Activated T-cell treated with anti-CD3 and anti-CD28 coated beads, Interleukin-2, amount 50 U/mL, for 72 hours (primary cell): ENCODE results near the gene NPR3. TPM values are rescaled to one million over a fixed set of nuclear protein-coding genes. Genes with fewer than 3 reads are reported as not detected.

Source experiments
- ATAC-seq, 2 donors: fragments of 150-1000 bp; cut with Tn5 transposase; replicated peaks in 1 of 2; 2 replicates each; pipeline ENCODE4 v1.10.0; 2021; ENCODE audit warnings: moderate library complexity in 2 of 2, mild to moderate bottlenecking in 1 of 2
- DNase-seq, 2 donors: peaks; one replicate each; pipeline ENCODE4 v3.0.0; 2021 to 2022; ENCODE audit warnings: mixed read lengths in 1 of 2
- H3K27ac Mint-ChIP-seq: one replicate; pipeline ENCODE4 v1.8.0; 2022; ENCODE audit warnings: mild to moderate bottlenecking, moderate library complexity, mixed read lengths
- H3K27me3 Mint-ChIP-seq: one replicate; pipeline ENCODE4 v1.8.0; 2022; ENCODE audit warnings: low read depth, mixed read lengths
- H3K36me3 Mint-ChIP-seq, 2 donors: one replicate each; pipeline ENCODE4 v1.8.0; 2022; ENCODE audit warnings: mixed read lengths in 2 of 2, mild to moderate bottlenecking in 1 of 2; ENCODE audit not compliant: insufficient read depth in 2 of 2
- H3K4me1 Mint-ChIP-seq: one replicate; pipeline ENCODE4 v1.8.0; 2022; ENCODE audit warnings: low read depth, mixed read lengths
- H3K4me3 Mint-ChIP-seq, 2 donors: one replicate each; pipeline ENCODE4 v1.8.0; 2022; ENCODE audit warnings: mild to moderate bottlenecking in 2 of 2, mixed read lengths in 2 of 2, moderate library complexity in 2 of 2
- H3K9me3 Mint-ChIP-seq, 2 donors: one replicate each; pipeline ENCODE4 v1.8.0; 2022; ENCODE audit warnings: mixed read lengths in 2 of 2
- total RNA-seq, 2 donors: library from RNA; stranded (reverse); gene quantifications; one replicate each; pipeline ENCODE4 v1.2.3, GENCODE V29; 2022

Gene NPR3
- total RNA-seq, 2 donors from 2014 or later, result 0.24 to 0.25 TPM

DNA sequence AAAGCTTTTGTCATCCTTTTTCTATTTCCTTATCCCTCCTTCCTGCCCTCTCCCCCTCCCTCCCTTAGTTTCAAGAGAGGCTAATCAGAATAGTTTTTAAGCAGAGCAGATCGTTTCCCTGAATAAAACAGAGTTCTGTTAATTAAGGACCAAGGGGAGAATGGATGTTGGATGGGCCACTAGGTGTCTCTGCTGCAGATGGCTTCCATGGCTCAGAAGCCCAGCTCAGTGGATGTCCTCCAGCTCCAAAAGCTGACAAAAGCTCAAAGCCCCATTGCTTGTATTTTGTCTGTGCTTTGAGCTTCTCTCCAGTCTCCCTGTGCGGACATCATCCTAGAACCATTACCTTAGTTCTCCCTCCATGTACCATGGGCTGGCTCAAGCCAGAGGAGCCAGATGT is 21.0 kb upstream of the NPR3 start:
- H3K9me3 Mint-ChIP-seq, result peaks cover 3 to 5% of the 10 kb centered on the region in 2 donors
- ATAC-seq, result no peak
- peaks cover 12% of the 10 kb centered on the region for H3K27me3 Mint-ChIP-seq

DNA sequence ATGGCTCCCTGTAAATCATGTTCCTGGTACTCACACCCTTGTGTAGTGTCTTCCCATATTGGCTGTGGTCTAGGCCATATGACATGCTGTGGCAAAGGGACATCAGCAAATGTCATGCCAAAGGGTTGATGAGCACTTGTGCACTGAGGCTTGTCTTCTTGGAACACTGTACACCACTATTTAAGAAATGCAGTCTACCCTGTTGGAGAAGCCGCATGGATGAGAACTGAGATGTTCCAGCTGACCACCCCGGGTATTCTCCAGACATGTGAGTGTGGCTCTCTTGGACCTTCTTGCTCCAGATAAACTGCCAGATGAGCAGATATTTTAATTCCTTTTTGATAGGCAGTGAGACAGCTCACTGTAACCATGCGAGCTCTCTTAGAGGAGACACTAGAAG is 20.5 kb upstream of the NPR3 start:
- Mint-ChIP-seq H3K4me3 (no peak overlapping the region), H3K27me3 (peaks cover 12% of the 10 kb centered on the region), H3K36me3 (peaks cover 2% of the 10 kb centered on the region in 2 donors), H3K4me1 (no peaks in the 10 kb centered on the region), H3K9me3 (peaks cover 4% of the 10 kb centered on the region in 2 donors), H3K27ac (no peak overlapping the region)
- DNase-seq (no peak), ATAC-seq (no peak)

More for the DNA sequence above, 21.0 kb upstream of the NPR3 start:
- H3K4me3 Mint-ChIP-seq, result no peak overlapping the region
- H3K36me3 Mint-ChIP-seq, result peaks cover 2% of the 10 kb centered on the region in 2 donors
- DNase-seq, result no peak
- no peaks in the 10 kb centered on the region for H3K4me1 Mint-ChIP-seq
- no peak overlapping the region for H3K27ac Mint-ChIP-seq

DNA sequence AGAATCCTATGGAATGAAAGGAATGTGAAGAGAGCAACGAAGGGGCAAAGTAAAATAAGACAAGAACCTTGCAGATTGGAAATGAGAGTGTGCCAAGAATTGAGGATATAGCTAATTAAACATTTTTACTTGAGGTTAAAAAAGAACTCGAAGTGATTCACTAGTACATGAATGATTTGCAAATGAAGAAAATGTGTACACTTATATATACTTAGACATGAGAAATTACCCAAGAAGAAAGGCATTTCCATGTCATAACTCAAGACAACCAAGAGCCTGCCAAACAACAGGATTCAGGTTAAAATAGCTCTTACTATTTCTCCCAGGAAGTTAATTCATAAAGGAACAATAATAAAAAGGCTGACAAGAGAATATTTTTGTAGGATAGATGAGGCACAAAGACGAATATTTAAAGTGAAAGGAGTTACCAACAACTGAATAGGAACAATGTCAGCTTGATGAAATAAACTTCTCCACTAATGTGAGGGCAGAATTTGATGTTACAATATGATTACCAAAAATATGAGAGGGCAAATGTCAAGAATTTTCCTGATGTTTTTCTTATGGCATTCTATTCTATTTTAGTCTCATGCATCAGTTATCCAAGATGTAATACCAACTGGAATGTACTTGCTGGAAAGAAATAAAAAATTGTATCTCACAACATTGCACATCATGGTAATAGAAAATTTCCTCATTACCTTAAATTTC is 18.9 kb upstream of the NPR3 start:
- DNase-seq, result no peak
- Mint-ChIP-seq H3K27ac (no peak overlapping the region), H3K9me3 (peaks cover 0 to 3% of the 10 kb centered on the region in 2 donors), H3K36me3 (no peaks in the 10 kb centered on the region), H3K4me1 (no peaks in the 10 kb centered on the region), H3K4me3 (no peak overlapping the region), H3K27me3 (peaks cover 12% of the 10 kb centered on the region)
- no peak for ATAC-seq

DNA sequence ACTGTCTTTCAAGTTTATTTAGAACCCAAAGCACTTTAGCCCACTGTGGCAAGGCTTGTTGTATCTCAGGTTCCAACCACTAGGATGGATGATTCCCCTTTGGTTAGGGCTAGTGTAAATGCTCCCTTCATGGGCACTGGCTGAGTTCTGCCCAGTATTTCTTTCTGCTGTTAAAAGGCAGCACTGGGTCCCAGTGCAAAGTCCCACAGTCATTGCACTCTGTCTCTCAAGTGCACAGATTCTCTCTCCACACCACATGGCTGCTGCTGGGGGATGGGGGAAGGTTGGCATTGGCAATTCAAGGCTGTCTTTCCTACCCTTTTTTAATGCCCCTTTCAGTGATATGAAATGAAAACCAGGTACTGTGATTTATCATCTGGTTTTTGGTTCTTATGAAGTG is 7.2 kb upstream of the NPR3 start:
- Mint-ChIP-seq H3K4me1 (peaks cover 2% of the 10 kb centered on the region), H3K9me3 (peaks cover 2 to 4% of the 10 kb centered on the region in 2 donors), H3K36me3 (peaks cover 0 to 4% of the 10 kb centered on the region in 2 donors), H3K4me3 (no peak overlapping the region), H3K27me3 (peaks cover 44% of the 10 kb centered on the region), H3K27ac (no peak overlapping the region)
- DNase-seq, result no peak
- no peak for ATAC-seq

DNA sequence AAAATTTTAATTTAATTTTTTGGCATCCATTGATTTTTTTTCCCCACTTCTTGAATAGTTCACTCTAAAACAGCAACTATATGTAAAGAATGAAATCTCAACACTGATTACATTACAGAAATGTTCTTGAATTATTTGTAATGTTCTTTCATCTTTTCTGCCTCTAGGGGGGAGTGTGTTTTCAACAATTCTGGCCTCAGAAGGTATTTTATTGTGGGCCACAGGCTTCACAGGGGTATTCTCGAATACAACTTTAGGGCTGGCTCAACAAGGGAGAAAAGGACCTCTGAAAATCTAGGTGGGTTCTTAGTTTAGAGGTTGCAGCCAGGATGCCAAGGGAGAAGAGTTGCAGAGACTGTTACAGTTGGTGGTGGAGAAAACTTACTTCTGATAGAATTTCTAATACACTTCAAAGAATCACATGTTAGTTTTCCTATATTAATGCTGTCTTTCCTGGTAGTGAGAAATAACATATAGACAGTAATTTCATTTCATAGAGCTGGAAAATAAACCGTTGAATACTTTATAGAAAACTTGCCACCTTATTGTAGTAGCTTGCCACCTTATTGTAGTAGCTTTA is 3.6 kb upstream of the NPR3 start:
- H3K27ac Mint-ChIP-seq, result no peak overlapping the region
- peaks cover 0 to 2% of the 10 kb centered on the region in 2 donors for H3K9me3 Mint-ChIP-seq
- no peak overlapping the region for H3K4me3 Mint-ChIP-seq
- no peak for DNase-seq
- peaks cover 60% of the 10 kb centered on the region for H3K27me3 Mint-ChIP-seq
- ATAC-seq, result no peak
- no peaks in the 10 kb centered on the region for H3K36me3 Mint-ChIP-seq
- H3K4me1 Mint-ChIP-seq, result peaks cover 35% of the 10 kb centered on the region

DNA sequence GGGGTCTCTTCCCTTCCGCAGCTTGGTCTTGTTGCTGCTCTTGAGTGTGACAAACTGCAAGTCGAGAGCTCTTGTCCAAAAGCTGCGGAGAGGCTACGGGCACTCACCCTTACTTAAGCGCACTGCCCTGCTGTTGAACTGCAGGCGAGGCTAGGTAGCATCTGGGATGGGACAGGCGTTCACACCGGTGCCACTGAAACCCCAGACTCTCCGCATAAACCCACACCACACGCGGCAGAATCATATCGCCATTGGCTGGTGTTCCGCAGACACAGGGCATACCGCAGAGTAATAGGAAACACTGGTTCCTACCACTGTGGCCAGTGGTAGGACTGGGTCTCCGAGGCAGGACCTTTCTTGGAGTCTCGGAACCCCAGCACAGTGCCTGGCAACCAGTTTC is 2.2 kb upstream of the NPR3 start:
- DNase-seq, result no peak
- peaks cover 71% of the 10 kb centered on the region for H3K27me3 Mint-ChIP-seq
- peak overlapping the region in 1 of 2 donors; percentile 76 for H3K4me3 Mint-ChIP-seq
- H3K4me1 Mint-ChIP-seq, result peaks cover 43% of the 10 kb centered on the region
- no peak for ATAC-seq
- H3K27ac Mint-ChIP-seq, result no peak overlapping the region
- peaks cover 0 to 2% of the 10 kb centered on the region in 2 donors for H3K9me3 Mint-ChIP-seq
- no peaks in the 10 kb centered on the region for H3K36me3 Mint-ChIP-seq

DNA sequence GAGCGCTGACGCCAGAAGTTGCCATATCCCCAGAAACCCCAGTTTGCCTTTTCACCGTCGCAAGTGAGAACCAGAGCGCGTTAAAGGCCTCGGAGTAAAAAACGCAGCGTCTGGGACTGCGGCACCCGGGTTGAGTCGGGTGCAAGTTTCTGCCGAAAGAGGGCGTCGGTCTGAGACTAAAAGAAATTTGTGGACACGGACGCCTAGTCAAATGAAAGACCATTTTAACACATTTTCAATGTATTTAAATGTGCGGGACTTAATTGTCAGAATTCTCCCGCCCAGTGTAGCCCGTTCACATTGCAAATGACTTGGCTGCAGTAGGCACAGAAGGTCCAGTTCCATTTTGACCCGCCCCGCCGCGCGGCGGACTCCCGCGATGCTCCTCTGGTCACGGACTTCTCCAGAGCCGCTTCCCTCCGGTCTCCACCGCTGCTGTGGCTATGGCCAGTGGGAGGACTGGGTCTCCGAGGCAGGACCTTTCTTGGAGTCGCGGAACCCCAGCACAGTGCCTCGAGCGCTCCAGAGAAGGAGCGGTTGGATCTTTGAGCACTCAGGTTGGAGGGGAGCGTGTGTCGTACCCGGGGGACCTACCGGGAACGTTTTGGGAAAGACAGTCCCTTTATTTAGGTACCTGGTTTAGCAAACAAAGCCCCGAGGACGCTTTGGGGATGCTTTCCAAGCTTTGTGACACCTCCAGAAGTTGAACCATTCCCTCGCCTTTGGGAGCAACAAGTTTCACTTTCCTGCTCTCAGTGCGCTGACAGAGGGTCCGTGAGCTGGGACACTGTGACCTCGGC is 1.2 kb upstream of the NPR3 start:
- no peaks in the 10 kb centered on the region for H3K36me3 Mint-ChIP-seq
- H3K4me1 Mint-ChIP-seq, result peaks cover 43% of the 10 kb centered on the region
- H3K27me3 Mint-ChIP-seq, result peaks cover 73% of the 10 kb centered on the region
- no peaks in the 10 kb centered on the region for H3K9me3 Mint-ChIP-seq
- peak; percentile 66 to 76 for DNase-seq
- peak; percentile 63 to 70 for ATAC-seq
- H3K27ac Mint-ChIP-seq, result no peak overlapping the region
- peak overlapping the region; percentile 76 to 84 for H3K4me3 Mint-ChIP-seq

DNA sequence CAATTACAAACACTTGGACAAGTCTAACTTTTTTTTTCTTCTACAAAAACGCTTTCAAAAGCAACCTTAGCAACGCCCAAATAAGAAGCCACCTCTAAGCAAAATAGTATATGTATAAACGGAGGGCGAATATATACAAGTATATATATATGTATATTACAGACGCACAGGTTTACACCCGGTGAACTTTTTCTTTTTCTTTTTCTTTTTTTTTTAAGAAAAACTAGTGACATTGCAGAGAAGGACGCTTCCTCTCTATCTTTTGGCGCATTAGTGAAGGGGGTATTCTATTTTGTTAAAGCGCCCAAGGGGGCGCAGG is 200 bp downstream of the NPR3 start:
- DNase-seq (no peak), ATAC-seq (no peak)
- Mint-ChIP-seq H3K27ac (no peak overlapping the region), H3K4me1 (peaks cover 43% of the 10 kb centered on the region), H3K4me3 (peak overlapping the region; percentile 64 to 71), H3K27me3 (peaks cover 79% of the 10 kb centered on the region), H3K9me3 (no peaks in the 10 kb centered on the region), H3K36me3 (no peaks in the 10 kb centered on the region)

DNA sequence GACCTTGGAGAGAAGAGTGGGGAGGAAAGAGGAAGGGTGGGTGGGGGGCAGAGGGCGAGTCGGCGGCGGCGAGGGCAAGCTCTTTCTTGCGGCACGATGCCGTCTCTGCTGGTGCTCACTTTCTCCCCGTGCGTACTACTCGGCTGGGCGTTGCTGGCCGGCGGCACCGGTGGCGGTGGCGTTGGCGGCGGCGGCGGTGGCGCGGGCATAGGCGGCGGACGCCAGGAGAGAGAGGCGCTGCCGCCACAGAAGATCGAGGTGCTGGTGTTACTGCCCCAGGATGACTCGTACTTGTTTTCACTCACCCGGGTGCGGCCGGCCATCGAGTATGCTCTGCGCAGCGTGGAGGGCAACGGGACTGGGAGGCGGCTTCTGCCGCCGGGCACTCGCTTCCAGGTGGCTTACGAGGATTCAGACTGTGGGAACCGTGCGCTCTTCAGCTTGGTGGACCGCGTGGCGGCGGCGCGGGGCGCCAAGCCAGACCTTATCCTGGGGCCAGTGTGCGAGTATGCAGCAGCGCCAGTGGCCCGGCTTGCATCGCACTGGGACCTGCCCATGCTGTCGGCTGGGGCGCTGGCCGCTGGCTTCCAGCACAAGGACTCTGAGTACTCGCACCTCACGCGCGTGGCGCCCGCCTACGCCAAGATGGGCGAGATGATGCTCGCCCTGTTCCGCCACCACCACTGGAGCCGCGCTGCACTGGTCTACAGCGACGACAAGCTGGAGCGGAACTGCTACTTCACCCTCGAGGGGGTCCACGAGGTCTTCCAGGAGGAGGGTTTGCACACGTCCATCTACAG is 760 bp downstream of the NPR3 start:
- ATAC-seq (peak; percentile 17 to 24), DNase-seq (peak; percentile 9 to 28)
- Mint-ChIP-seq H3K27me3 (peaks cover 79% of the 10 kb centered on the region), H3K4me3 (peak overlapping the region; percentile 64 to 71), H3K9me3 (no peaks in the 10 kb centered on the region), H3K36me3 (no peaks in the 10 kb centered on the region), H3K27ac (no peak overlapping the region), H3K4me1 (peaks cover 43% of the 10 kb centered on the region)

DNA sequence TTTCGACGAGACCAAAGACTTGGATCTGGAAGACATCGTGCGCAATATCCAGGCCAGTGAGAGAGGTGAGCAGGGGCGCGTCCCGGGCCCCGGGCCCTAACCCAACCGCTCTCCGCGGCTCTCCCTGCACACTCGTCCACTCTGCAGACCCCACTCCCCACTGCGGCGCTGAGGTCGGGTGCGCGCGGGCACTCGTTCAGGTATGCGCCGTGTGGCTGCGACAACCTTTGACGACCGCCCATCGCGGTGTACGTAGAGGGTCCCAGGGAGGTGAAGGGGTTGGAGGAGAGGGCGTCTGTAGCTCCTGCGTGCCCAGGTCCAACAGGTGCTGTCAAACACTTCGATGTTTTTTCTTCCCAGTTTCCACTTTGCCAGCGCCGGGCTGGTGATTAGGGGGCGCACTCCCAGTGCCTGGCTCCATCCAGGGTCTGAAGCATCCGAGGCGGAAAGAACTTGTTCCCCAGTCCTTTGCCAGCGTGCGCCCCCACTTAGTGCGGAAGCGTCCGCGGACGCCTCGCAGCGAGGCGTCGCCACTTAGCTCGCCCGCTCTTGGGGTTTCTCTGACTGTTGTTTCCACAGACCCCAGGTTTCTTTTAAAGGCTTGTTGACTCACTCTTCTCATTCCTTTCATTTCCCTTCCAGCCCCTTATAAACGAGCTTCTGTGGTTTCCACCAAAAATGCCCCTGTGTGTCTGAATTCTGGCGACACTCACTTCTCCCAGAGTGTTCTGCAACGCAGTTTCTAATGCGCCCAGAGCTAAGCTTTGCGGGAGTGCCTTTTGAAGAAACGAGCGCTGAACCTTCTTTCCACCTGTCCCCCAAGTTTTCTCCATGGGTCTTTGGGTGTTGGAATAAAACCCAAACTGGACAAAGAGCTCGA is 1.6 kb downstream of the NPR3 start:
- Mint-ChIP-seq H3K27ac (peak overlapping the region; percentile 50), H3K4me1 (peaks cover 43% of the 10 kb centered on the region), H3K27me3 (peaks cover 82% of the 10 kb centered on the region), H3K36me3 (no peaks in the 10 kb centered on the region), H3K4me3 (peak overlapping the region; percentile 40 to 64), H3K9me3 (peaks cover 2% of the 10 kb centered on the region in 2 donors)
- no peak for ATAC-seq
- no peak for DNase-seq

DNA sequence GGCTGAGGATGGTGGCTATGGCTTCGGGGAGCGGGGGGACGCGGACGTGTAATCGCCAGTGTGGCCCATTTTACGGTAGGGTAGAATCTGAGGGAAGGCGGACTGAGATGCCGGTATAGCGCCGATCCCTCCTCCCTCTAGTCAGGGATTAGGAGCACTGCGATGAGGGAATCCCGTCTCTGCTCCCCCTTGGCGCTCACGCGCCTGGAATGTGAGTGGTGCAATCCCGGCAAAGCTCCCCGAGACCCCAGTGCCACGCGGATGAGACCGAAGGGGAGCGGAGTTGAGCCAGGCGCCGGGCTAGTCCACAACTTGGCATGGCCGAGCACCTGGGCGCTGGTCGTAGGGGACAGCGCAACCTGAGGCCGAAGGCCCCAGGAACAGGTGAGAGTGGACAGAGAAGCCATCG is 2.2 kb downstream of the NPR3 start:
- Mint-ChIP-seq H3K36me3 (peaks cover 0 to 2% of the 10 kb centered on the region in 2 donors), H3K4me1 (peaks cover 43% of the 10 kb centered on the region), H3K27ac (no peak overlapping the region), H3K4me3 (peak overlapping the region; percentile 23 to 45), H3K27me3 (peaks cover 81% of the 10 kb centered on the region), H3K9me3 (peaks cover 2% of the 10 kb centered on the region in 2 donors)
- DNase-seq (no peak), ATAC-seq (no peak)

DNA sequence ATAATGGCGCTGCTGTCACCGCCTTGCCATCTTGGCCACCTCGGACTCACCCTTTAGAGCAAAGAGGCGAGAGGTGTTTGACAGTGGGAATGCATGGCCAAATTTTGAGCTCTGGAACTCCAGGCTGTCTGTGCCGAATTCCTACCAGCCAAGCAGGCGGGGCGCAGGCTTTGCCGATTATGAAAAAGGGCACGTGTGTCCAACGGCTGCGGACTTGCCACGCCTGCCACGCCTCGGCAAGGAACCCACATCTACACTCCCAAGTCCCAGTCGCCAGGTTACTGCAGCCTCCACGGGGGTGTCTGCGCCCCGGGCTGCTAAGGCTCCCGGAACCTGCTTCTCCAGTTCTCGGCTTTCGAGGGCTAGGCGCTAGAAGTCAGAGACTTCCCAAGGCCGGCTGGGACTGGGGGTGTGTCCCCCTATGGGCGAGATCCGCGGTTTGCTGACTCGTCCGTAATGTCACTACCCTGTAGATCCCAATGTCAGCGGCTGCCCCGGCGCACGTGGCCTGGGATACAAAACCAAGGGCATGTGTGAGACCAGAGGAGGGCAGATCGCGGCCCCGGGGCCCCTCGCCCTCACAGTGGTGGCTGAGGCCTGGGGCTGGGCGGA is 2.8 kb downstream of the NPR3 start:
- ATAC-seq, result no peak
- peak in 1 of 2 donors; percentile 4 for DNase-seq
- Mint-ChIP-seq H3K36me3 (peaks cover 0 to 2% of the 10 kb centered on the region in 2 donors), H3K4me3 (no peak overlapping the region), H3K27ac (no peak overlapping the region), H3K9me3 (peaks cover 2% of the 10 kb centered on the region in 2 donors), H3K27me3 (peaks cover 77% of the 10 kb centered on the region), H3K4me1 (peaks cover 42% of the 10 kb centered on the region)
